ENCODE data around the gene CPT1C. TPM values are rescaled to one million over a fixed set of nuclear protein-coding genes. Genes with fewer than 3 reads are reported as not detected.

Gene CPT1C
- total and polyA plus RNA-seq, 2 of the 8 experiments (the other 6 are each of a cell fraction or from before 2014, with no cell fraction given) = 79.6 to 91.8 TPM

DNA sequence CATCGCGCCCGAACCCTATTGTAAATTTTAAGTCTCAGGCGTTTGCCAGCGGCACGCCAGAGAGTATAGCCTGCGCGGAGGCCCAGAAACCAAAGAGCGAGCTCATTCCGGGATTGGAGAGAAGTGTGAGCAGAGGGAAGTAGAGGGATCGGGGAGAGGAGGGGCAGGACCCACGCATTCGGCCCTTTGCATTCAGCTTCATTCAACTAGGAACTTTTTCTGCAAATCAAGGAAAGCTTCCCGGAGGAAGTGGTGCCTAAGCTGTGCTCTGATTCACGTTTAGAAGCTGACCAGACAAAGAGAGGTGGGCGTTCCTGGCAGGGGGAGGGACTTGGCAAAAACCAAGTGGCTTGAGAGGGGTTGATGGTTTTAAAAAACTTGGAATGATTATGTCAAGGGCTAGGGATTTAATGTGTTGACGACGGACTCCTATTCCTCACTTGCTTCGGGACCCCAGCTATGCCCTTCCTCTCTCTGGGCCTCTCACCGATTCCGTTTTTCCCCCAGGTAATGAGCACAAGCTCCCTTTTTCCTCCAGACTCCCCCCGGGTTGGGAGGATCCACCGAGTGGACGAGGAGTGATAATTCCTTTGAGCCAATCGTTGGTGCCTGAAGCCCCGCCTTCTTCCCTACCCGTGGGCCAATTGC is 14.7 kb upstream of the CPT1C start:
- peak overlapping the region; percentile 99 for H2BK5ac ChIP-seq (ENCODE audit: low read depth, low read length)
- 1% methylated on average over 27 of the region's 27 CpGs; no CpG with 5 or more reads in 1 of the 2 experiments for whole genome bisulfite sequencing, 2 experiments (ENCODE audit: extremely low coverage in 1 of 2, insufficient coverage in 1 of 2, insufficient read length in 1 of 2, insufficient replicate concordance in 2 of 2, low coverage in 1 of 2, low lambda C conversion rate in 2 of 2, missing lambda C conversion rate in 1 of 2)
- peak overlapping the region; percentile 99 for H4K91ac ChIP-seq (replicated peaks; ENCODE audit: insufficient read length, low read length)
- peaks cover 4% of the 10 kb centered on the region for H3K23me2 ChIP-seq (ENCODE audit: low read depth, low read length)
- H3K79me2 ChIP-seq (ENCODE audit: control insufficient read depth in 1 of 2, insufficient read depth in 2 of 2, low read length in 2 of 2) = peaks cover 17 to 39% of the 10 kb centered on the region in 2 experiments
- no peak overlapping the region for H3K14ac ChIP-seq (ENCODE audit: insufficient read length)
- H3K23ac ChIP-seq (ENCODE audit: insufficient read length) = no peak overlapping the region
- peak overlapping the region; percentile 96; the same call in 1 of the 2 replicates for H4K8ac ChIP-seq (ENCODE audit: extremely low read depth, insufficient read depth, low read length)
- no peaks in the 10 kb centered on the region for H3K27me3 ChIP-seq (replicated peaks in 1 of 4; ENCODE audit: control insufficient read depth in 3 of 4, extremely low read depth in 1 of 4, insufficient read depth in 3 of 4, low read length in 3 of 4)
- H2BK120ac ChIP-seq (replicated peaks; ENCODE audit: low read depth, low read length) = peak overlapping the region; percentile 99
- FAIRE-seq (peak; percentile 95), DNase-seq (ENCODE audit: low read depth in 1 of 2, low spot score in 2 of 2) (peak in 1 of 2 experiments; percentile 82)
- H3K18ac ChIP-seq (ENCODE audit: extremely low read depth, low read length) = peak overlapping the region; percentile 96
- H3K4me2 ChIP-seq (ENCODE audit: insufficient read depth in 1 of 2, low read depth in 2 of 2, low read length in 2 of 2) = peak overlapping the region; percentile 71 to 76
- 0 out of 2 replicates have a peak overlapping the region, but pooled peaks have one; percentile 32 for H2AK5ac ChIP-seq (ENCODE audit: low read depth, low read length)
- peaks cover 2 to 24% (median 12%) of the 10 kb centered on the region in 4 experiments for H3K4me1 ChIP-seq (replicated peaks in 1 of 4; ENCODE audit: control insufficient read depth in 3 of 4, insufficient read depth in 4 of 4, low read length in 3 of 4)
- POLR2A ChIA-PET (ENCODE audit: partially characterized antibody) = interaction anchor here (0.7 to 14.5 kb wide), 52 partner anchors 14 to 1057 kb away, joined by 3 to 275 read pairs (median 4); partner anchors contain the start of genes ADM5, AKT1S1, ALDH16A1 and AP2A1
- no peak overlapping the region for H2BK15ac ChIP-seq (ENCODE audit: low read length)
- peaks cover 0 to 8% (median 4%) of the 10 kb centered on the region in 4 experiments; a peak in 4 of 8 replicates for H3K36me3 ChIP-seq (ENCODE audit: control insufficient read depth in 2 of 4, insufficient read depth in 4 of 4, low read length in 3 of 4)
- peak overlapping the region; percentile 100 for H3K27ac ChIP-seq (ENCODE audit: low read depth, low read length)
- H2AFZ ChIP-seq (ENCODE audit: low read length) = peak overlapping the region; percentile 95
- peaks cover 2% of the 10 kb centered on the region; the same call in 1 of the 2 replicates for H3K79me1 ChIP-seq (ENCODE audit: low read depth, low read length)
- H3K9ac ChIP-seq (replicated peaks in 1 of 4; ENCODE audit: extremely low read depth in 1 of 4, low read depth in 3 of 4, low read length in 3 of 4) = peak overlapping the region; percentile 86 to 100 (median 96)
- CTCF ChIA-PET (ENCODE audit: partially characterized antibody) = interaction anchor here (0.6 to 7.4 kb wide), 13 partner anchors 9 to 626 kb away, joined by 3 to 39 read pairs (median 4); partner anchors contain the start of genes BCL2L12, CPT1C, IRF3 and RRAS
- H3K9me3 ChIP-seq (ENCODE audit: insufficient read depth in 2 of 2, low read depth in 1 of 2, low read length in 1 of 2) = no peaks in the 10 kb centered on the region
- peak overlapping the region; percentile 63 to 80 (median 70) for H3K4me3 ChIP-seq (ENCODE audit: extremely low read depth in 1 of 4, insufficient read depth in 2 of 4, low read depth in 3 of 4, low read length in 4 of 4)
- H4K5ac ChIP-seq (ENCODE audit: insufficient read length, low read depth, low read length) = peak overlapping the region; percentile 99
- peaks cover 10 to 25% of the 10 kb centered on the region in 2 experiments for H4K20me1 ChIP-seq (replicated peaks in 1 of 2; ENCODE audit: control insufficient read depth in 1 of 2, insufficient read depth in 2 of 2, low read length in 2 of 2)
- no peak overlapping the region; the same call in 1 of the 2 replicates for H2BK20ac ChIP-seq (ENCODE audit: low read length)
- peak overlapping the region; percentile 82 for H3K4ac ChIP-seq (replicated peaks; ENCODE audit: insufficient read length, low read depth, low read length)
- peak overlapping the region; percentile 99; the same call in 1 of the 2 replicates for H2BK12ac ChIP-seq (ENCODE audit: low read depth, low read length)
- peak overlapping the region; percentile 86 for H3K56ac ChIP-seq (replicated peaks; ENCODE audit: insufficient read length, low read depth, low read length)
- TF ChIP-seq JUN (IDR thresholded peaks at IDR 0.05; ENCODE audit: low read depth, low read length) (no peak), CHD1 (IDR thresholded peaks at IDR 0.05; ENCODE audit: low read depth, low read length) (peak; percentile 96), KDM4A (IDR thresholded peaks at IDR 0.05; ENCODE audit: low read depth, low read length, severe bottlenecking) (no peak), SIRT6 (IDR thresholded peaks at IDR 0.05; ENCODE audit: low read length) (no peak), CEBPB (IDR thresholded peaks at IDR 0.05; ENCODE audit: low read depth, low read length) (no peak), EP300 (IDR thresholded peaks at IDR 0.05; ENCODE audit: borderline replicate concordance in 1 of 2, low read depth in 2 of 2, low read length in 2 of 2) (peak in 1 of 2 experiments; percentile 99; a peak in 2 of 3 replicates), ASH2L (IDR thresholded peaks at IDR 0.05; ENCODE audit: low read length) (peak; percentile 76), PHF8 (conservative IDR thresholded peaks at IDR 0.05; ENCODE audit: low read depth, low read length) (peak; percentile 90)
- TF ChIP-seq, protein P1, sequence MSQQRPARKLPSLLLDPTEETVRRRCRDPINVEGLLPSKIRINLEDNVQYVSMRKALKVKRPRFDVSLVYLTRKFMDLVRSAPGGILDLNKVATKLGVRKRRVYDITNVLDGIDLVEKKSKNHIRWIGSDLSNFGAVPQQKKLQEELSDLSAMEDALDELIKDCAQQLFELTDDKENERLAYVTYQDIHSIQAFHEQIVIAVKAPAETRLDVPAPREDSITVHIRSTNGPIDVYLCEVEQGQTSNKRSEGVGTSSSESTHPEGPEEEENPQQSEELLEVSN (IDR thresholded peaks at IDR 0.05) = no peak
- TF ChIP-seq, protein P2, sequence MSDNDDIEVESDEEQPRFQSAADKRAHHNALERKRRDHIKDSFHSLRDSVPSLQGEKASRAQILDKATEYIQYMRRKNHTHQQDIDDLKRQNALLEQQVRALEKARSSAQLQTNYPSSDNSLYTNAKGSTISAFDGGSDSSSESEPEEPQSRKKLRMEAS (IDR thresholded peaks at IDR 0.05) = peak; percentile 5; the same call in 1 of the 2 replicates

Measured in H1 (cell line).